ENCODE results near the gene SNRPB2.

SNRPB2 gene
- total RNA-seq = 33.1 to 72.6 (median 33.4) reads per million in 3 donors

GRCh38 chr20:16729565-16730460 is at the start of gene SNRPB2:
SNRPB2 (plus strand) TSS chr20:16730026; CDS start chr20:16731703, 1,677 bp downstream.
- peak; percentile 80 to 88 (median 85) for DNase-seq
- Histone ChIP-seq H3K27ac (ENCODE audit: insufficient read depth, low read length, poor library complexity, severe bottlenecking) (peak within 1 kb of the TSS; percentile 86), H3K4me1 (ENCODE audit: control insufficient read depth, insufficient read depth, low read length, poor library complexity, severe bottlenecking) (peaks cover 19% of the 10 kb centered on the region), H3K9me3 (ENCODE audit: control insufficient read depth, low read length) (no peaks in the 10 kb centered on the region), H3K4me3 (ENCODE audit: insufficient read depth, low read depth, low read length, poor library complexity, severe bottlenecking) (peak within 1 kb of the TSS; percentile 77), H3K27me3 (replicated peaks; ENCODE audit: control insufficient read depth, insufficient read depth, low read length, poor library complexity, severe bottlenecking) (no peaks in the 10 kb centered on the region), H3K36me3 (ENCODE audit: control insufficient read depth, insufficient read depth, low read length) (peaks cover 27% of the 10 kb centered on the region)

- DNase-seq = no peak
- Histone ChIP-seq H3K36me3 (ENCODE audit: control insufficient read depth, insufficient read depth, low read length) (no peaks in the 10 kb centered on the region), H3K9me3 (ENCODE audit: control insufficient read depth, low read length) (no peaks in the 10 kb centered on the region)
Measured at GRCh38 chr20:16684416-16684815, 45.4 kb upstream of the SNRPB2 start.

GRCh38 chr20:16689906-16690305 is 39.9 kb upstream of the SNRPB2 start:
- no peaks in the 10 kb centered on the region for H3K27me3 ChIP-seq (replicated peaks; ENCODE audit: control insufficient read depth, insufficient read depth, low read length, poor library complexity, severe bottlenecking)
- no peaks in the 10 kb centered on the region for H3K36me3 ChIP-seq (ENCODE audit: control insufficient read depth, insufficient read depth, low read length)
- no peaks in the 10 kb centered on the region for H3K9me3 ChIP-seq (ENCODE audit: control insufficient read depth, low read length)
- no peak for DNase-seq
- no peaks in the 10 kb centered on the region for H3K4me1 ChIP-seq (ENCODE audit: control insufficient read depth, insufficient read depth, low read length, poor library complexity, severe bottlenecking)
- H3K27ac ChIP-seq (ENCODE audit: insufficient read depth, low read length, poor library complexity, severe bottlenecking) = no peak overlapping the region
- H3K4me3 ChIP-seq (ENCODE audit: insufficient read depth, low read depth, low read length, poor library complexity, severe bottlenecking) = no peak overlapping the region

More at GRCh38 chr20:16684416-16684815, 45.4 kb upstream of the SNRPB2 start:
- Histone ChIP-seq H3K27me3 (replicated peaks; ENCODE audit: control insufficient read depth, insufficient read depth, low read length, poor library complexity, severe bottlenecking) (no peaks in the 10 kb centered on the region), H3K4me3 (ENCODE audit: insufficient read depth, low read depth, low read length, poor library complexity, severe bottlenecking) (no peak overlapping the region), H3K27ac (ENCODE audit: insufficient read depth, low read length, poor library complexity, severe bottlenecking) (no peak overlapping the region), H3K4me1 (ENCODE audit: control insufficient read depth, insufficient read depth, low read length, poor library complexity, severe bottlenecking) (no peaks in the 10 kb centered on the region)

DNA sequence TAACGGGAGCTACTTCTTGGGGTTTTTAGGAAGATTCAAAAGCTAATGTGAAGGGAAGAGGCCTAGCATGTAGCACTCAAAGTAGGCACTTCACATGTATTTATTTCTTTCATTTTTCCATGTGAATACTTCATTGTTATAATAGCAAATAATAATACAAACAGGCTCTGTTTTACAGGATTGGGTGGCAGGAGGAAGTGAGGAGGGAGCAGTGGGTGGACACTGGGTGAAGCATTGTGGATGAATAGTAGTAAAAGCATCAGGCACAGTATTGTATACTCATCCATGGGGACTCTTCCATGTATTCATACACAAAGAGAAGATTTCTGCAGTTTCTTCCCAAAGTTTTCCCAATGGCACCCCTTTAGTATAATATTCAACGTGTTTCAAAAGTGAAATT is 38.4 kb upstream of the SNRPB2 start:
- DNase-seq = no peak
- H3K27me3 ChIP-seq (replicated peaks; ENCODE audit: control insufficient read depth, insufficient read depth, low read length, poor library complexity, severe bottlenecking) = no peaks in the 10 kb centered on the region
- H3K4me1 ChIP-seq (ENCODE audit: control insufficient read depth, insufficient read depth, low read length, poor library complexity, severe bottlenecking) = no peaks in the 10 kb centered on the region
- no peaks in the 10 kb centered on the region for H3K9me3 ChIP-seq (ENCODE audit: control insufficient read depth, low read length)
- no peak overlapping the region for H3K4me3 ChIP-seq (ENCODE audit: insufficient read depth, low read depth, low read length, poor library complexity, severe bottlenecking)
- no peaks in the 10 kb centered on the region for H3K36me3 ChIP-seq (ENCODE audit: control insufficient read depth, insufficient read depth, low read length)
- H3K27ac ChIP-seq (ENCODE audit: insufficient read depth, low read length, poor library complexity, severe bottlenecking) = no peak overlapping the region

DNA sequence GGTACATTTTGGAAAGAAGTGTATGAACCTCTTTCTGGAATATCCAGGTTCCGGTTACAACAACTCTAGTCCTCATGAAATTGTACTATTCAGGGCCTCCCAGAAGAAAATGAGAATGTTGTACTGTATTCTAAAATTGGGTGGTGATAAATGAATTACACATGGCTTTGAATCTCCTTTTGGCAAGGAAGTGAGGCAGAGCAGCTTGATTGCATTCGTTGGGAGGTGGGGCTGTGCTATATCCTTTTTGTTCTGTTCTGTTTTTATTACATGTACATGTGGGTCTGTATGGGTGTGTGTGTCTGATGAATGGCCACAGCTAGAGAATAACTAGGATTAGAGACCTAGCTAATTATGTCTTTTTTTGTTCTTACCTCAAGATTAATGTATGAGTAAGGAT is 37.8 kb upstream of the SNRPB2 start:
- Histone ChIP-seq H3K4me3 (ENCODE audit: insufficient read depth, low read depth, low read length, poor library complexity, severe bottlenecking) (no peak overlapping the region), H3K9me3 (ENCODE audit: control insufficient read depth, low read length) (no peaks in the 10 kb centered on the region)
- no peak for DNase-seq

GRCh38 chr20:16692442-16692841 is 37.4 kb upstream of the SNRPB2 start:
- Histone ChIP-seq H3K27me3 (replicated peaks; ENCODE audit: control insufficient read depth, insufficient read depth, low read length, poor library complexity, severe bottlenecking) (no peaks in the 10 kb centered on the region), H3K27ac (ENCODE audit: insufficient read depth, low read length, poor library complexity, severe bottlenecking) (no peak overlapping the region), H3K36me3 (ENCODE audit: control insufficient read depth, insufficient read depth, low read length) (no peaks in the 10 kb centered on the region), H3K9me3 (ENCODE audit: control insufficient read depth, low read length) (no peaks in the 10 kb centered on the region), H3K4me1 (ENCODE audit: control insufficient read depth, insufficient read depth, low read length, poor library complexity, severe bottlenecking) (no peaks in the 10 kb centered on the region), H3K4me3 (ENCODE audit: insufficient read depth, low read depth, low read length, poor library complexity, severe bottlenecking) (no peak overlapping the region)
- no peak for DNase-seq

More for the DNA sequence above, 37.8 kb upstream of the SNRPB2 start:
- no peaks in the 10 kb centered on the region for H3K36me3 ChIP-seq (ENCODE audit: control insufficient read depth, insufficient read depth, low read length)
- no peaks in the 10 kb centered on the region for H3K27me3 ChIP-seq (replicated peaks; ENCODE audit: control insufficient read depth, insufficient read depth, low read length, poor library complexity, severe bottlenecking)
- H3K27ac ChIP-seq (ENCODE audit: insufficient read depth, low read length, poor library complexity, severe bottlenecking) = no peak overlapping the region
- no peaks in the 10 kb centered on the region for H3K4me1 ChIP-seq (ENCODE audit: control insufficient read depth, insufficient read depth, low read length, poor library complexity, severe bottlenecking)

DNA sequence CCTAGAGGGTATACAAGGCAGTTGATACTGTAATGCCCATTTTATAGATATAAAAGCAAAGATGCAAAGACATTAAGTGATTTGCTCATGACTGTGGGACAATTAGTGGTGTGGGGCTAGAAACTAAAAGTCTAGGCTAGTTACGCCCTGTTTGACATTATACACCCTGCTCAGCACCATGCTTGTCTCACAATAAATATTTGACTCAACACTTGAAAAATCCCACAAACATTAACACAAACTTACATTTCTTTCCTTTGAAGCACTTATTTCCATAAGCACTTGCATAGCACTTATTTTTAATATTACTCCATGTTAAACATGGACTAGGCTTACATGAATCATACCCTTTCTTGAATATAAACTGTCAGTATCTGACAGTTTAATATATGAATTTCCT is 36.5 kb upstream of the SNRPB2 start:
- no peaks in the 10 kb centered on the region for H3K4me1 ChIP-seq (ENCODE audit: control insufficient read depth, insufficient read depth, low read length, poor library complexity, severe bottlenecking)
- no peak overlapping the region for H3K4me3 ChIP-seq (ENCODE audit: insufficient read depth, low read depth, low read length, poor library complexity, severe bottlenecking)
- H3K36me3 ChIP-seq (ENCODE audit: control insufficient read depth, insufficient read depth, low read length) = no peaks in the 10 kb centered on the region
- DNase-seq = no peak
- no peaks in the 10 kb centered on the region for H3K27me3 ChIP-seq (replicated peaks; ENCODE audit: control insufficient read depth, insufficient read depth, low read length, poor library complexity, severe bottlenecking)
- no peak overlapping the region for H3K27ac ChIP-seq (ENCODE audit: insufficient read depth, low read length, poor library complexity, severe bottlenecking)
- no peaks in the 10 kb centered on the region for H3K9me3 ChIP-seq (ENCODE audit: control insufficient read depth, low read length)

DNA sequence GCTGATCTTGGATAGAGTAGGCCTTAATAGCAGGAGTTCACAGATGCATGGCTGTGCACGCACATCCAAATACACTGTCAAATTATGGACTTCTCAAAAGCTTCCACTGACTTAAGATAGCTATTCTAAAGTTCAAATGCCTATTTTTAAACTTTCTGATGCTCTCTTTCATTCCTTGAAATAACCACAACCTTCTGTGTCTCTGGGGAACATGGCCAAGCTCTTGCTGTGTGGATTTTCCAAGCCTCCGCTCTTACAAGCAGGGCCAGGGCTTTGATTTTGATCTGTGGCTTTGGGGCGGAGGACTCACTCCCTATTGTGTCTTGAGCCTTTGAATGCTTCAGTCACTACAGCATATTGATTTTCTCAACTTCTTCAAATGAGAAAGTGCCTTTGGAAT is 35.7 kb upstream of the SNRPB2 start:
- Histone ChIP-seq H3K4me1 (ENCODE audit: control insufficient read depth, insufficient read depth, low read length, poor library complexity, severe bottlenecking) (no peaks in the 10 kb centered on the region), H3K4me3 (ENCODE audit: insufficient read depth, low read depth, low read length, poor library complexity, severe bottlenecking) (no peak overlapping the region), H3K36me3 (ENCODE audit: control insufficient read depth, insufficient read depth, low read length) (no peaks in the 10 kb centered on the region), H3K9me3 (ENCODE audit: control insufficient read depth, low read length) (no peaks in the 10 kb centered on the region), H3K27ac (ENCODE audit: insufficient read depth, low read length, poor library complexity, severe bottlenecking) (no peak overlapping the region), H3K27me3 (replicated peaks; ENCODE audit: control insufficient read depth, insufficient read depth, low read length, poor library complexity, severe bottlenecking) (no peaks in the 10 kb centered on the region)
- DNase-seq = no peak

GRCh38 chr20:16695628-16696027 is 34.2 kb upstream of the SNRPB2 start:
- no peaks in the 10 kb centered on the region for H3K9me3 ChIP-seq (ENCODE audit: control insufficient read depth, low read length)
- no peaks in the 10 kb centered on the region for H3K36me3 ChIP-seq (ENCODE audit: control insufficient read depth, insufficient read depth, low read length)
- DNase-seq = no peak
- no peak overlapping the region for H3K27ac ChIP-seq (ENCODE audit: insufficient read depth, low read length, poor library complexity, severe bottlenecking)
- H3K4me3 ChIP-seq (ENCODE audit: insufficient read depth, low read depth, low read length, poor library complexity, severe bottlenecking) = no peak overlapping the region
- no peaks in the 10 kb centered on the region for H3K4me1 ChIP-seq (ENCODE audit: control insufficient read depth, insufficient read depth, low read length, poor library complexity, severe bottlenecking)
- no peaks in the 10 kb centered on the region for H3K27me3 ChIP-seq (replicated peaks; ENCODE audit: control insufficient read depth, insufficient read depth, low read length, poor library complexity, severe bottlenecking)

GRCh38 chr20:16699293-16699692 is 30.5 kb upstream of the SNRPB2 start:
- Histone ChIP-seq H3K4me3 (ENCODE audit: insufficient read depth, low read depth, low read length, poor library complexity, severe bottlenecking) (no peak overlapping the region), H3K27me3 (replicated peaks; ENCODE audit: control insufficient read depth, insufficient read depth, low read length, poor library complexity, severe bottlenecking) (no peaks in the 10 kb centered on the region), H3K4me1 (ENCODE audit: control insufficient read depth, insufficient read depth, low read length, poor library complexity, severe bottlenecking) (no peaks in the 10 kb centered on the region), H3K27ac (ENCODE audit: insufficient read depth, low read length, poor library complexity, severe bottlenecking) (no peak overlapping the region), H3K36me3 (ENCODE audit: control insufficient read depth, insufficient read depth, low read length) (no peaks in the 10 kb centered on the region), H3K9me3 (ENCODE audit: control insufficient read depth, low read length) (no peaks in the 10 kb centered on the region)
- no peak for DNase-seq
